Suppressor macrophage (primary cell): ENCODE measurements around the gene CEP112.

ENCODE experiments used
- DNase-seq, 4 experiments: peaks; one replicate each; pipeline ENCODE4 v3.0.0-alpha.2; 2020 to 2022

Gene CEP112

GRCh38 chr17:65925606-65926307 is 266.2 kb downstream of the CEP112 start:
- DNase-seq, result no peak

DNA sequence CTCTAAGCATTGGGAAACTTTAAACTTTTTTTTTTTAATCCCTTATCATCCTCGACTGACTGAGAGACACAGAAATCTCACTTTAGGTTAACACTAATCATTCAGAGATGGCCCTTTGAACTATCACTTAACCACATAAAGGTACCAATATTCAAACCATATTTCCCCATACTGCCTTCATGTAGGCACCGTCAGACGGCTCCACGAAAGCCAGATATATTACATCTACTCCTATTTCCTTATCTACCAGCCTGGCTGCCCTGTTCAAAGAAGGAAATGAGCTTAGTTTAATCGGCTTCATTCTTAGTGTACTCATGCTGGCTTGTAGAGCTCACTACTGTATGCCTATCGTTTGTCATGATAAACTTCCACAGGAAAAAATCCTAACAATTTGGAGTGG is 270.9 kb downstream of the CEP112 start:
- DNase-seq, result no peak

DNA sequence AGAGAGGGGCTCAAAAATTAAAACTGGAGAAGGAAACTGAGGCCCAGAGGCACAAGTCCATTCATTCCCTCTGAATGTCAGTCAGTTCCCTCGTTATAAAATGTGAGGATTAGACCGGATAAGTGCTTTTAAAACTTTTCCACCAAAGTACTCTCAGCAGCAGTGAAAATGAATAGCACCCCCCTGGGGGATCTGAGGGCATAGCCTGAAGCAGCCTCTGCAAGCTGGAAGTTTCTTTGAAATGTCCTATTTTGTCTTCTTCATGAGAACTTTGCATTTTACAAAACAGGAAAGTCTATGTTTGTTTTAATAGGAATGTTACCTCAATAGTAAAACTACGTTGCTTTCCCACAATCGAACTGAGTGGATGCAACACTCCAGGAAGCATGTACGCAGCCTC is 273.0 kb downstream of the CEP112 start:
- no peak for DNase-seq

- DNase-seq, result no peak
Measured at GRCh38 chr17:65918500-65918899, 273.4 kb downstream of the CEP112 start.

DNA sequence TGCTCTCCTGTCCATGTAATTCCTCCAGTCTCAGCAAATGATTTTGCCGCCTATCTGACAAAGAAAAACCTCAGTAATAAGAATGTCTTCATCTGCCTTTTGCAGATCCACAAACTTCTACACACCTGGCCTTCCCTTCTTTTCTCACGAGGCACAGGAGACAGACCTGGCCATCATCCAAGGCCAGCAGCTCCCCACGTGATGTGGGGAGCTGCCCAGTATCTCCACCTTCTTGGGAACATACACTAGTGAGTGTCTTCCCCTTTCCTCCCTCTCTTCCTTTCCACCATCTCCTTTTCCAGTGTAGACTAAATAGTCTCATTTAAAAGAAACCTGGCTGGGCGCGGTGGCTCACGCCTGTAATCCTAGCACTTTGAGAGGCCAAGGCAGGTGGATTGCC is 274.4 kb downstream of the CEP112 start:
- DNase-seq, result no peak

DNA sequence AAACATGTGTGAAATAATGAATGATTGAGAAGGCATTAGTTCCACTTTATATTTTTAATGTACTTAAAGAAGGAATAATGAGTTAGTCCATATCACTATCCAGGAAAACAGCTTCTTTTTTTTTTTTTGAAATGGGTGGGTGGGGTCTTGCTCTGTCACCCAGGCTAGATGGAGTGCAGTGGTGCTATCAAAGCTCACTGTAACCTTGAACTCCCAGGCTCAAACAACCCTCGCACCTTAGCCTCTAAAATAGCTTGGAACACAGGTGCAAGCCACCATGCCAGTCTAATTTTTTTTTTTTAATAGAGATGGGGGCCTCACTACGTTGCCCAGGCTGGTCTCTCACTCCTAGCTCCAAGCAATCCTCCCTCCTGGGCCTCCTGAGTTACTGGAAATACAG is 275.5 kb downstream of the CEP112 start:
- no peak for DNase-seq

DNA sequence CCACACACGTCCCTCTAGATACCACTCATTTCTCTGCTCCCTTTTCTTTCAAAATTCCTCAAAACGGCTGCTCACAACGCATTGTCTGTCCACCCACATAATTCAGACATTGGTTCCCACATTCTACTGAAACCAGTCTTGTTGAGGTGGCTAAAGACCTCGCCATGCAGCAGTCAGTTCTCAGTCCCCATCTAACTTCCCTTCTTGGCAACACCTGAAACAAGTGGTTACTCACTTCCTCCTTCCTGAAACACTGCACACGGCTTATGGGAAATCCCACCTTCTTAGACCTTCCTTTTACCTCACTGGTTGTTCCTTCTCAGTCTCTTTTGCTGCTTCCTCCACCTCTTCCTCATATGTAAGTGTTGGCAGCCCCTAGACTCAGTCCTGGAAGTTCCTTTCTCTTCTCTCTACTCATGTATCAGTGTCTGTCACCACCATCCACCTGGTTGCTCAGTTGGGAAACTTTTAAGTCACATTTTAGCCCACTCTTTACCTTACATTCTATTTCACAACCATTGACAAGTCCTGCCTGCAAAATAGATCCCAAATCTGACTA is 277.1 kb downstream of the CEP112 start:
- peak in 1 of 4 experiments; percentile 36 for DNase-seq

DNA sequence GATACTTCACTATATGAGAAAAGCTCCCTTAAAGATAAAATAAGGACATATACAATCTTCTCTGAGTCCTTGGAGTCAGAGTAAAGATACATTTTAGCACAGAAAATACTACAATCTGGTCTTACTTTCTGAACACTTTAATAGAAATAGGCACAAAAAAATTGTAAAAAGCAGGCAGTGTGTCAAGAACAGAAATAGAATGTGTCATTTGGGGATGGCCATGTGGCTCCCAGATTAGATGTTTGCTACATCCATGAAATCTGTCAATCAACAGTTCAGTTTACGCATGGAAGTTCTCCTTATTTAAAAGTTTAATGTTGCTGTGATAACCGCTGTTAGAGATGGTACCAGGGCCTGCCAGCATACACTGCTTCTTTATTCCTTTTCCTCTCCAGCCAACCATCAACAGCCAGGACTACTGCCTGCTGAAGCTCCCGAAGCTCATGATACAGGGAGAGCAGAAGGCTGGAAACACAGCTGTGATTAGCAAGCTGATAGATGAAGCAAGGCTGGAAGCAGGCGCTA is 278.5 kb downstream of the CEP112 start:
- DNase-seq, result no peak

DNA sequence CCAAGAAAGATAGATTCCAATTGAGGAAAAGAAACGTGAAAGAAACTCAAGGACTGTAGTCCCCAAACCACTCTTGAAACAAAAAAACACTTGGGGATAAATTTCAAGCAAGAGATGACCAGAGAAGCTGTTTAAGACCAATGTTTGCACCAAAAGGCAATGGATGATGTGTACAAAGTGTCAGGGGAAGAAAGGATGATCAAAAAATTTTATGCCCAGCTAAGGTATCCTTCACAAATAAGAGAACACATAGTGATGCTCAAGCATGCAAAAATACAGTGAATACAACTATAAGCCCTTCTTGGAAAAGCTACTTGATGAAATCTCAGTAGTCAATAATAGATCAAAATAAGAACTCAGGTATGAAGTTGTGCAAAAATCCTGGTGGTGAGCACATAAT is 281.1 kb downstream of the CEP112 start:
- no peak for DNase-seq

GRCh38 chr17:65902831-65903522 is 289.0 kb downstream of the CEP112 start:
- DNase-seq, result no peak

DNA sequence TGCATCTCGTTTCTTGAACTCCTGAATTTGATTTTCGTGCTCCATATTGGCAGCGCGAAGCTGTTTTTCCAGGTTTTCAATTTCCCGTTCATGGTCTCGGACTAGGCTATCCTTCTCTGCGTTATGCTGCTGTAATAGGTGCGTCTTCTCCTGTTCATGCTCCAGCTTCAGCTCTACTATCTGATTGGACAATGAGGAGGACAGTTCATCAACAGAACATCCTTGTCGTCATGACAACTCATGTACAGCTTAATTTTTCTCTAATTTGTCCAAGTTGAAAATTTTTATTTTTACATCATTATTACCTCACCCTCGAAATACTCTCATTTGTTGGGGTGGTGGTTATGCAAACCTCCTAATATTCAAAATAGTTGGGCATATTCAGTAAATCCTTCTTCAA is 289.8 kb downstream of the CEP112 start:
- no peak for DNase-seq

DNA sequence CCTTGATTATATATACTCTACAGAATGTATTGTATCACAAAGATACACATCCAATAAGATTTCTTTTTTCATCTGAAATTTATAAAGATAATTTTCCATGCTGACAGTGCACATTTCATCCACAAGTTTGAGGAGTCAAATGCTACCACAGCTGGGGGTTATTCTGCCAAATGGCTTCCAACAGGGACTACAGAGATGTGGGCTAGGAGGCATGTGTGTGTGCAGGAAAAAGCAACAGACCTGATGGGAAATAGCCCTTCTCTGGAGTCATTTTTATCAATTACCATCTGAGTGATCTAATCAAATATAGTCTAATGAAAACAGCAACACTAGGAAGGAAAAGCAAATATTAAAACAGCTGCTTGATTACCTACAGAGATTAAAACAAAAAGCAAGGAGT is 290.5 kb downstream of the CEP112 start:
- DNase-seq, result no peak

- no peak for DNase-seq
Measured at GRCh38 chr17:65900216-65900615, 291.7 kb downstream of the CEP112 start.

DNA sequence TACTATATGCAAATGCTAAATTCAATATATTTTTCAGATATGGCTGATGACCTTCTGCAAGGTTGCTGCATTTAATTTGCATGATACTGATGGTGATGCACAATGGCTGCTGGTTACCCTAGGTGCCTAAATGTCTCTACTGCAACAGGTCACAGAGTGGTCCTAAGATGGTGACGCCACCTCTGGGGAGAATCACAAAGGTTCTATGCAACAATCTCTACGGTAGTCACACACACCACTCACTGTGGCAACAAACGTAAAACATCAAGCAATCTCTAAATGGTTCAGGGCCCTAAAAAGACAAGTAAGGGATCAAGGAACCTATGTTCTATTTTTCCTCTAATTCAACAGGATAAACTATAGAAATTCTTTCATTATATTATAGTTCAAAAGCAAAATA is 293.3 kb downstream of the CEP112 start:
- no peak for DNase-seq

GRCh38 chr17:65896889-65897288 is 295.0 kb downstream of the CEP112 start:
- DNase-seq, result no peak

GRCh38 chr17:65895969-65896368 is 296.0 kb downstream of the CEP112 start:
- no peak for DNase-seq

DNA sequence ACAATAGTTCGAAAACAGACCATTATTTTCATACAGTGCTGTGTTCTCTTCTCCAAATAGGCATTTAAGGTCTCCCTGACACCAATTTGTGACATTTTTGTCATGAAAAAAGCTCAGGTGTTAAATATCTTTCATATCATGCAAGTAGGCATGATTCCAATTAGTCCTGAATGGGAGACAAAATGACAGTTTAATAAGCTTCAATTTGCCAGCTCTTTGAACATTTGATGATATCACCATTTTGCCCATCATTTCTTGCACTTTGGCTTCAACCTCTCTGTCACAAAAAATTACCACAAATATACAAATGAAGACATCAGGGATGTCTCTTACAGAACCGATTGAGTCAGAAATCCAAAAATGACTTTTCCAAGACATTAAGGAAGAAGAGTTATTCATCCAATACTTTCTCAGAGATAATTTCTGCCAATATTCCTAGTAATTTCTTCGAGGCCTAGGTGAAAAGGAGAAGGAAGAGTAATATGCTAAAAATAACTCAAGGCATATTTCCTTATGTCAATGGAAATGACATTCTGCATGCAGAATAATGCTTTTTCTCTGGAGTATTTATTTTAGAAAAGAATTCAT is 298.1 kb downstream of the CEP112 start:
- no peak for DNase-seq

DNA sequence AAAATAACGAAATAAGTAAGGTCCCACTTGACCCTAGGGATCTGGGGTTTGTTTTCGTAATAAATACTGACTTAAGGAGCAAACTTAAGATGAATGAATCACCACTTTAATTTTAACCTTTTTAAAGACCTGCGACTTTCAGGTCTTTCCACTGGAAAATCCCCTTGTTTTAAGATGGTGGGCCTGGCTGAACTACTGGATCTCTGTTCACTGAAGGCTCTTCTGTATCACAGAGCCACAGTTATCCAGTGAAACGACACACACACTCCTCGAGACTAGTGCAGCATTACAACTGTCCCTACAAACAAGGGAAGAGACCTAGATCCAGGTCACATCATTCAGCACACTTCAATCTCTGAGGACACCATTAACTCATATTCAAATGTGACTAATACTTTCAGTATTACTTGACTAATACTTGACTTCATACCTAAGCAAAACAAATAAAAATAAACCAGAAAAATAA is 299.0 kb downstream of the CEP112 start:
- no peak for DNase-seq

- DNase-seq, result no peak
Measured at GRCh38 chr17:65891231-65891735, 300.6 kb downstream of the CEP112 start.

DNA sequence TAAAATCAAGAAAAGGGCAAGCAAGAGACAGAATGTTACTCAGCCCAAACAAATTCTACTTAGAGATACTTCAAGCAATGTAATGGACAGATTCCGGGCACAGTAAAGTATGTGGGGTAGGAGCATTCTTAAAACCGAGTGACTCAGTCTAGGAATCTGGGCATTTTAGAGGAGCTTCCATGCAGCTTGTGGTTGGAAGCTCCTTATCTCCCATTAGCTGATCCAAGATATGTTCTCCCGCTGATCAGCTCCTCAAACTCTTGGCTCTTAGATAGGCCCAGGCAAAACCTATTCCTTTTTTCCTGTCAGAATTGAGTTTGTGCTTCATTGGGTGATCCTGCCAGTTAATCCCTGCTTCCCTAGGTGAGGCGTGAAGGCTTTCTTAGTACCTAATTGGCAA is 303.3 kb downstream of the CEP112 start:
- no peak for DNase-seq

DNA sequence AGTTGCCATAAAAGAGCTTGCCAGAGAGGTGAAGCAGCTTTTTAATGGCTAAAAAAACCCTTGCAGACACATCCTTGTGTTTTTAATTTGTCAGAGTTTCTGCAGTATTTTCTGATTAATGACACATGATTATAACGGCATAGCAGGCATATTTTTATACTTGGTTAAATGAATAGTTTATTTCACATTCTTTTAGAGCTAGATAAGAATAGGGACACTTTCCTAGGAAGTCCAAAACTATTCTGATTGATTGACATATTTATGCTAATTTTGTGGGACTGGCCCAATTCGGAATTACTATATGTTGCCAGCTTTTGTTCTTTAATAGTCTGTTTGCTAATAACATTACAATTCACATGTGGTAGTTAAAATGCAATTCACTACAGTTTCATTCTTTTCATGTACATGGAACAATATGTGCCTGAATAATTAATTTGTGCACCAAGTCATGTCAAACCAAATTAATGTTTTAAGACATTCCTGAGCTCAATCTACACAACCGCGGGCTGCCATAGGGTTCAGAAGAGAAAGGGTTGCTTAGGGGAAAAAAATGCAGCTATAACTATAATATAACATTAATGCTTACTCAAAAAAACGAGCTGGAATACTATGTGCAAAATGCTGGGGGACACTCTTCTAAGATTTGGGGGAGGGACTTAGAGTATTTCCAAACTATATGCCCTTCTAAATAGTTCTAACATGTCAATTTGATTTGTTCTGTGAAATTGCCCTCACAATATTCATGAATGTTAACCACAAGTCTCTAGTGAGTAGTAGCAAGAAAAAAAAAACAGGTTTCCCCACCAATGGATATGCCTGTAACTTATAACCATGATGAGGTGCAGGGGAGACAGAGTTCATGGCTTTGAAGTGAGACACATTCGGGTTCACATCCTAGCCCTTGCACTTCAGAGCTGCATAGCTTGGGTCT is 305.4 kb downstream of the CEP112 start:
- no peak for DNase-seq
